H9 (cell line): ENCODE measurements around the gene SRP68. TPM values are rescaled to one million over a fixed set of nuclear protein-coding genes. Genes with fewer than 3 reads are reported as not detected.

Experiments used
- DNase-seq: peaks from one replicate; pipeline ENCODE4 v3.0.0-alpha.2; 2017
- H2AFZ ChIP-seq: one replicate; pipeline ENCODE4 v1.6.1; 2013; ENCODE audit warnings: mild to moderate bottlenecking, low read length, control low read depth, moderate library complexity
- H2AK5ac ChIP-seq: 2 replicates; pipeline ENCODE4 v1.6.1; 2013; ENCODE audit warnings: low read length, control low read depth, mixed read lengths; ENCODE audit not compliant: insufficient read length
- H2BK120ac ChIP-seq: one replicate; pipeline ENCODE4 v1.6.1; 2013; ENCODE audit warnings: low read depth, mild to moderate bottlenecking, low read length, control low read depth, inconsistent platforms; ENCODE audit not compliant: poor library complexity, severe bottlenecking
- H2BK12ac ChIP-seq: 2 replicates; pipeline ENCODE4 v1.6.1; 2013; ENCODE audit warnings: low read length, control low read depth, mixed read lengths, low read depth; ENCODE audit not compliant: insufficient read length
- H2BK15ac ChIP-seq: 2 replicates; pipeline ENCODE4 v1.6.1; 2013; ENCODE audit warnings: low read depth, low read length, control low read depth
- H2BK20ac ChIP-seq: one replicate; pipeline ENCODE4 v1.6.1; 2013; ENCODE audit warnings: low read depth, mild to moderate bottlenecking, low read length, control low read depth, inconsistent platforms; ENCODE audit not compliant: poor library complexity, severe bottlenecking
- H2BK5ac ChIP-seq: 2 replicates; pipeline ENCODE4 v1.6.1; 2013; ENCODE audit warnings: low read length, control low read depth, mixed read lengths; ENCODE audit not compliant: insufficient read length
- H3K14ac ChIP-seq: 2 replicates; pipeline ENCODE4 v1.6.1; 2013; ENCODE audit warnings: low read length, control low read depth; ENCODE audit not compliant: insufficient read depth
- H3K18ac ChIP-seq: 2 replicates; pipeline ENCODE4 v1.6.1; 2013; ENCODE audit warnings: low read depth, mild to moderate bottlenecking, mixed read lengths, low read length, control low read depth; ENCODE audit not compliant: insufficient read length
- H3K23ac ChIP-seq: 2 replicates; pipeline ENCODE4 v1.6.1; 2013; ENCODE audit warnings: low read length, control low read depth, mixed read lengths, low read depth; ENCODE audit not compliant: insufficient read length
- H3K23me2 ChIP-seq: 2 replicates; pipeline ENCODE4 v1.6.1; 2013; ENCODE audit warnings: low read depth, mild to moderate bottlenecking, mixed read lengths, low read length, control low read depth; ENCODE audit not compliant: insufficient read length, poor library complexity, severe bottlenecking
- H3K27ac ChIP-seq: 2 replicates; pipeline ENCODE4 v1.5.1; 2013; ENCODE audit warnings: low read length, control low read depth, mixed read lengths, low read depth; ENCODE audit not compliant: insufficient read length
- H3K27me3 ChIP-seq: 2 replicates; pipeline ENCODE4 v1.6.1; 2013; ENCODE audit warnings: low read length, control low read depth, inconsistent platforms; ENCODE audit not compliant: insufficient read depth
- H3K4ac ChIP-seq: 2 replicates; pipeline ENCODE4 v1.6.1; 2013; ENCODE audit warnings: low read depth, mild to moderate bottlenecking, control low read depth, inconsistent platforms, low read length, moderate library complexity
- H3K4me1 ChIP-seq: 2 replicates; pipeline ENCODE4 v1.6.1; 2013; ENCODE audit warnings: low read length, control low read depth, inconsistent platforms; ENCODE audit not compliant: insufficient read depth
- H3K4me2 ChIP-seq: 2 replicates; pipeline ENCODE4 v1.6.1; 2013; ENCODE audit warnings: low read length, control low read depth, mixed read lengths; ENCODE audit not compliant: insufficient read length, insufficient read depth
- H3K56ac ChIP-seq: 2 replicates; pipeline ENCODE4 v1.6.1; 2013; ENCODE audit warnings: low read depth, mild to moderate bottlenecking, mixed read lengths, low read length, control low read depth; ENCODE audit not compliant: insufficient read length
- H3K79me1 ChIP-seq: 2 replicates; pipeline ENCODE4 v1.6.1; 2013; ENCODE audit warnings: low read depth, mild to moderate bottlenecking, moderate library complexity, low read length, control low read depth, inconsistent platforms; ENCODE audit not compliant: insufficient read depth, poor library complexity, severe bottlenecking
- H3K79me2 ChIP-seq: 2 replicates; pipeline ENCODE4 v1.6.1; 2013; ENCODE audit warnings: low read length, control low read depth, inconsistent platforms; ENCODE audit not compliant: insufficient read depth
- H3K9ac ChIP-seq: 2 replicates; pipeline ENCODE4 v1.6.1; 2013; ENCODE audit warnings: low read length, control low read depth, mixed read lengths; ENCODE audit not compliant: insufficient read length; ENCODE audit errors: extremely low read depth
- H3K9me3 ChIP-seq: one replicate; pipeline ENCODE4 v1.6.1; 2013; ENCODE audit warnings: low read depth, low read length, inconsistent platforms; ENCODE audit not compliant: control insufficient read depth
- H3T11ph ChIP-seq: one replicate; pipeline ENCODE4 v1.6.1; 2013; ENCODE audit warnings: mild to moderate bottlenecking, low read length, control low read depth, inconsistent platforms
- H4K20me1 ChIP-seq: one replicate; pipeline ENCODE4 v1.6.1; 2013; ENCODE audit not compliant: control insufficient read depth, insufficient read length, insufficient read depth
- H4K5ac ChIP-seq: 2 replicates; pipeline ENCODE4 v1.6.1; 2013; ENCODE audit warnings: low read depth, mild to moderate bottlenecking, mixed read lengths, low read length, control low read depth; ENCODE audit not compliant: insufficient read length
- H4K8ac ChIP-seq: replicated peaks from 2 replicates; pipeline ENCODE4 v1.6.1; 2013; ENCODE audit warnings: low read length, control low read depth, mixed read lengths, low read depth; ENCODE audit not compliant: insufficient read length
- H4K91ac ChIP-seq: 2 replicates; pipeline ENCODE4 v1.6.1; 2013; ENCODE audit warnings: low read depth, mild to moderate bottlenecking, moderate library complexity, mixed read lengths, low read length, control low read depth; ENCODE audit not compliant: insufficient read length
- H3K27ac Mint-ChIP-seq, 3 experiments: 2 replicates in 2 of 3; 3 replicates in 1 of 3; pipeline ENCODE4 v1.8.0; 2020 to 2021; ENCODE audit warnings: mixed read lengths in 3 of 3, mild to moderate bottlenecking in 1 of 3, moderate library complexity in 1 of 3
- H3K27me3 Mint-ChIP-seq: 2 replicates; pipeline ENCODE4 v1.8.0; 2021; ENCODE audit warnings: low read depth, mild to moderate bottlenecking, moderate library complexity, mixed read lengths
- H3K36me3 Mint-ChIP-seq, 3 experiments: 2 replicates in 2 of 3; 3 replicates in 1 of 3; pipeline ENCODE4 v1.8.0; 2020 to 2021; ENCODE audit warnings: low read depth in 3 of 3, mixed read lengths in 3 of 3; ENCODE audit not compliant: insufficient read depth in 1 of 3
- H3K4me1 Mint-ChIP-seq, 2 experiments: 2 replicates each; pipeline ENCODE4 v1.8.0; 2020; ENCODE audit warnings: mixed read lengths in 2 of 2
- H3K4me3 Mint-ChIP-seq, 2 experiments: 2 replicates in 1 of 2; 3 replicates in 1 of 2; pipeline ENCODE4 v1.8.0; 2020 to 2021; ENCODE audit warnings: mild to moderate bottlenecking in 2 of 2, mixed read lengths in 2 of 2, moderate library complexity in 1 of 2
- H3K9me3 Mint-ChIP-seq, 2 experiments: 2 replicates in 1 of 2; 3 replicates in 1 of 2; pipeline ENCODE4 v1.8.0; 2020; ENCODE audit warnings: mild to moderate bottlenecking in 2 of 2, mixed read lengths in 2 of 2, moderate library complexity in 1 of 2
- CTCF ChIP-seq: fragments of 200-600 bp; sonication (generic); conservative IDR thresholded peaks from 3 replicates; pipeline ENCODE4 v1.8.0; 2021; ENCODE audit warnings: antibody characterized with exemption, mild to moderate bottlenecking
- WGBS: extraction: QIAGEN DNeasy Blood & Tissue Kit; methylation state at CpG from one replicate; pipeline ENCODE4 v1.1.7; 2013; ENCODE audit warnings: missing lambda C conversion rate, low lambda C conversion rate, mixed read lengths; ENCODE audit not compliant: insufficient read length; ENCODE audit errors: extremely low coverage; 5-methylcytosine and 5-hydroxymethylcytosine counted together
- total RNA-seq: library from RNA; stranded (reverse); gene quantifications from 2 replicates; pipeline ENCODE4 v1.2.1, GENCODE V29; 2021

SRP68 gene
- total RNA-seq, 1 experiment from 2014 or later, result 86.1 TPM

GRCh38 chr17:76009447-76009846, 62.9 kb downstream of the SRP68 start:
- no peak for TF ChIP-seq CTCF
- Histone ChIP-seq H2BK5ac (no peak overlapping the region), H3K27ac (no peak overlapping the region), H3K23me2 (no peaks in the 10 kb centered on the region), H3K4ac (no peak overlapping the region), H2BK120ac (no peak overlapping the region), H2BK15ac (no peak overlapping the region), H3K79me1 (no peaks in the 10 kb centered on the region), H4K20me1 (no peaks in the 10 kb centered on the region), H3K14ac (no peak overlapping the region), H4K91ac (no peak overlapping the region), H4K8ac (no peak overlapping the region), H3K4me1 (no peaks in the 10 kb centered on the region), H4K5ac (no peak overlapping the region), H2AK5ac (no peak overlapping the region), H3K56ac (no peak overlapping the region), H3K27me3 (no peaks in the 10 kb centered on the region), H2BK20ac (no peak overlapping the region), H3K18ac (no peak overlapping the region), H2BK12ac (no peak overlapping the region), H3K9me3 (no peaks in the 10 kb centered on the region), H3T11ph (no peak overlapping the region), H3K9ac (no peak overlapping the region), H3K4me2 (no peak overlapping the region), H3K23ac (no peak overlapping the region), H2AFZ (no peak overlapping the region), H3K79me2 (no peaks in the 10 kb centered on the region)
- peaks cover 0 to 2% of the 10 kb centered on the region in 2 experiments; a peak in 3 of 5 replicates for H3K9me3 Mint-ChIP-seq
- H3K27ac Mint-ChIP-seq, result no peak overlapping the region; a peak in 1 of 7 replicates
- H3K27me3 Mint-ChIP-seq, result peaks cover 4% of the 10 kb centered on the region
- DNase-seq, result no peak
- H3K36me3 Mint-ChIP-seq, result peaks cover 2 to 12% (median 9%) of the 10 kb centered on the region in 3 experiments; a peak in 4 of 7 replicates
- H3K4me1 Mint-ChIP-seq, result peaks cover 6 to 10% of the 10 kb centered on the region in 2 experiments
- no peak overlapping the region; a peak in 1 of 5 replicates for H3K4me3 Mint-ChIP-seq
- WGBS, result no CpG with 5 or more reads among the region's 20 CpGs
